HepG2 (cell line): ENCODE measurements around the gene ADGRV1. TPM values are rescaled to one million over a fixed set of nuclear protein-coding genes. Genes with fewer than 3 reads are reported as not detected.

Source experiments
- E2F5 ChIP-seq: sonication (generic); formaldehyde crosslinking; conservative IDR thresholded peaks from 2 replicates; pipeline ENCODE4 v1.4.0; 2020; ENCODE audit warnings: missing genetic modification reagents
- ERF ChIP-seq: IDR thresholded peaks from 2 replicates; pipeline ENCODE4 v1.6.1; 2018; ENCODE audit warnings: missing biosample characterization, missing genetic modification reagents
- KMT2A ChIP-seq: sonication (generic); formaldehyde crosslinking; IDR thresholded peaks from 2 replicates; pipeline ENCODE4 v1.4.0; 2020; ENCODE audit warnings: missing genetic modification reagents
- MED8 ChIP-seq: sonication (generic); formaldehyde crosslinking; IDR thresholded peaks from 2 replicates; pipeline ENCODE4 v1.8.1; 2023; ENCODE audit warnings: mild to moderate bottlenecking, missing genetic modification reagents; ENCODE audit not compliant: insufficient replicate concordance
- NFYC ChIP-seq: IDR thresholded peaks from 2 replicates; pipeline ENCODE4 v1.6.1; 2016; ENCODE audit warnings: missing genetic modification reagents, missing compliant biosample characterization
- RAD21 ChIP-seq: fragments of 450-650 bp; formaldehyde crosslinking; IDR thresholded peaks from 2 replicates; pipeline ENCODE4 v1.5.0; 2020; ENCODE audit warnings: mild to moderate bottlenecking
- RARG ChIP-seq: sonication (generic); formaldehyde crosslinking; IDR thresholded peaks from 2 replicates; pipeline ENCODE4 v1.4.0; 2020; ENCODE audit warnings: low read depth, mild to moderate bottlenecking, missing genetic modification reagents
- THAP9 ChIP-seq: sonication (generic); formaldehyde crosslinking; IDR thresholded peaks from 2 replicates; pipeline ENCODE4; 2020; ENCODE audit warnings: missing genetic modification reagents, mild to moderate bottlenecking, borderline replicate concordance
- ZBTB46 ChIP-seq: sonication (generic); formaldehyde crosslinking; IDR thresholded peaks from 2 replicates; pipeline ENCODE4 v1.4.0; 2020; ENCODE audit warnings: mild to moderate bottlenecking, missing genetic modification reagents, borderline replicate concordance
- ZBTB7A ChIP-seq: sonication (generic); formaldehyde crosslinking; IDR thresholded peaks from 2 replicates; pipeline ENCODE4 v1.8.0; 2022; ENCODE audit warnings: mild to moderate bottlenecking, missing genetic modification reagents
- ZNF510 ChIP-seq: sonication (generic); formaldehyde crosslinking; IDR thresholded peaks from 2 replicates; pipeline ENCODE4 v1.4.0; 2020; ENCODE audit warnings: low read depth, mild to moderate bottlenecking, missing genetic modification reagents
- ZNF614 ChIP-seq: IDR thresholded peaks from 2 replicates; pipeline ENCODE4 v1.6.1; 2018; ENCODE audit warnings: missing biosample characterization, missing genetic modification reagents, inconsistent platforms, borderline replicate concordance
- ZNF781 ChIP-seq: sonication (generic); formaldehyde crosslinking; IDR thresholded peaks from 2 replicates; pipeline ENCODE4 v1.5.1; 2020; ENCODE audit warnings: borderline replicate concordance, mild to moderate bottlenecking, missing genetic modification reagents; ENCODE audit errors: not compliant biosample characterization
- ZSCAN30 ChIP-seq: sonication (generic); formaldehyde crosslinking; IDR thresholded peaks from 2 replicates; pipeline ENCODE4 v1.5.0; 2020; ENCODE audit warnings: mild to moderate bottlenecking, missing genetic modification reagents
- polyA plus RNA-seq, 8 experiments: library from polyadenylated mRNA; depleted of rRNA in 3 of 8; stranded (reverse) in 7 of 8; unstranded in 1 of 8; fragments of >200 nt; fragmentation: Illumina TruSeq in 4 of 8; extraction: Trizol in 4 of 8; gene quantifications; 2 replicates each; pipeline versions ENCODE4 v1.2.1 to v1.2.3, GENCODE V29; 2011 to 2016; ENCODE audit warnings: low read depth in 4 of 8, missing spikeins in 1 of 8, mixed read lengths in 1 of 8; ENCODE audit not compliant: insufficient read depth in 1 of 8
- total RNA-seq, 5 experiments: library from RNA; depleted of rRNA; stranded (reverse); fragments of >200 nt; fragmentation: Illumina TruSeq; extraction: Trizol; gene quantifications; 2 replicates each; pipeline ENCODE4 v1.2.3, GENCODE V29; 2016; ENCODE audit warnings: low read depth in 1 of 5
- TF ChIP-seq, protein P1 (sequence below): sonication (generic); formaldehyde crosslinking; IDR thresholded peaks from 2 replicates; pipeline ENCODE4 v1.8.1; 2023; ENCODE audit warnings: mild to moderate bottlenecking, missing genetic modification reagents
- TF ChIP-seq, protein P2 (sequence below): sonication (generic); formaldehyde crosslinking; IDR thresholded peaks from 2 replicates; pipeline ENCODE4 v1.8.1; 2022; ENCODE audit warnings: low read depth, mild to moderate bottlenecking, missing genetic modification reagents
- TF ChIP-seq, protein P3 (sequence below): sonication (generic); formaldehyde crosslinking; IDR thresholded peaks from 2 replicates; pipeline ENCODE4 v1.8.0; 2022; ENCODE audit warnings: missing genetic modification reagents, low read depth, mild to moderate bottlenecking, borderline replicate concordance

The ADGRV1 gene
- total and polyA plus RNA-seq, 2 of the 13 experiments (the other 11 are each of a cell fraction or from before 2014, with no cell fraction given) = 1.7 to 3.9 TPM

DNA sequence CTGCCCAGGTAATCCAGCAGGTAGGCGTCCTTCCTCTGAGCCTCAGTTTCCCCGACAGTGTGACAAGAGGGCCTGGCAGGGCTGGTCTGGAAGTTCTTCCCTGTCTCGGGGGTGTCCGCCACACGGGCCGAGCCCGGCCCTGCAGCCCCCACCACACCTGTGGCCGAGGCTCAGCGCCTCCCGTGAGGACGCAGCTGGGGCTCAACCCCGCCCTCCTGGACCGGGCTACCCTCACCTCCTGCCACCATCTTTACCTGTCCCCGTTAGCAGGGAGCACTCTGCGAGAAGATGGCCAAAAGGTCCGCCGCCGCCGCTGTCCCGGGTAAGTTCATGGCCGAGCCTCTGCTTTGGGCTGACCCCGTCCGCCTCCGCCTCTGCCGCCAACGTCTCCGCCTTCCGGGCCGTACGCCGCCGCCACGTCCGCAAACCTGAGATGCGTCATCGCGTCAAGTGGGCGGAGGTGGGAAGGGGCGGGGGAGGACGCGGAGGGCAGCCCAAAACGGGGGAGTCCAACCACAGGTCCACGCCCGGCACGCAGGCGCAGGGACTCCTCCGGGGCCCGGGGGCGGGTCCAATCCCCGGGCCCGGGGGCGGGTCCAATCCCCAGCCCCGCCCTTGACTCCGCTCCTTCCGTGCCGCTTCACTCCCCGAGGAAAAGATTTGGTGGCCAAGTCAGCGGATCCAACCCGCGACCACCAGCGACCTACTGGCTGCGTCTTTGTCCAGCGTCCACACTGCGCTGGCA is 29.2 kb upstream of the ADGRV1 start, which contains the start of gene LYSMD3 (continued):
- TF ChIP-seq RAD21 (CRISPR knock-in tag) (peak; percentile 40; the same call in 1 of the 2 replicates), MED8 (peak; percentile 37), ZNF781 (peak; percentile 53), ZBTB46 (CRISPR knock-in tag) (0 out of 2 replicates have a peak, but pooled peaks have one; percentile 32), E2F5 (CRISPR knock-in tag) (no peak), RARG (CRISPR knock-in tag) (peak; percentile 85; the same call in 1 of the 2 replicates), ZSCAN30 (CRISPR knock-in tag) (no peak; the same call in 1 of the 2 replicates), ZBTB7A (0 out of 2 replicates have a peak, but pooled peaks have one; percentile 39), KMT2A (CRISPR knock-in tag) (peak; percentile 86; the same call in 1 of the 2 replicates), ZNF510 (CRISPR knock-in tag) (peak; percentile 93), ERF (CRISPR knock-in tag) (0 out of 2 replicates have a peak, but pooled peaks have one; percentile 15), ZNF614 (CRISPR knock-in tag) (no peak), THAP9 (CRISPR knock-in tag) (peak; percentile 74; the same call in 1 of the 2 replicates), NFYC (CRISPR knock-in tag) (peak; percentile 65)
- TF ChIP-seq, protein P1, sequence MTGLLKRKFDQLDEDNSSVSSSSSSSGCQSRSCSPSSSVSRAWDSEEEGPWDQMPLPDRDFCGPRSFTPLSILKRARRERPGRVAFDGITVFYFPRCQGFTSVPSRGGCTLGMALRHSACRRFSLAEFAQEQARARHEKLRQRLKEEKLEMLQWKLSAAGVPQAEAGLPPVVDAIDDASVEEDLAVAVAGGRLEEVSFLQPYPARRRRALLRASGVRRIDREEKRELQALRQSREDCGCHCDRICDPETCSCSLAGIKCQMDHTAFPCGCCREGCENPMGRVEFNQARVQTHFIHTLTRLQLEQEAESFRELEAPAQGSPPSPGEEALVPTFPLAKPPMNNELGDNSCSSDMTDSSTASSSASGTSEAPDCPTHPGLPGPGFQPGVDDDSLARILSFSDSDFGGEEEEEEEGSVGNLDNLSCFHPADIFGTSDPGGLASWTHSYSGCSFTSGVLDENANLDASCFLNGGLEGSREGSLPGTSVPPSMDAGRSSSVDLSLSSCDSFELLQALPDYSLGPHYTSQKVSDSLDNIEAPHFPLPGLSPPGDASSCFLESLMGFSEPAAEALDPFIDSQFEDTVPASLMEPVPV (CRISPR knock-in tag) = peak; percentile 49; the same call in 1 of the 2 replicates
- TF ChIP-seq, protein P2, sequence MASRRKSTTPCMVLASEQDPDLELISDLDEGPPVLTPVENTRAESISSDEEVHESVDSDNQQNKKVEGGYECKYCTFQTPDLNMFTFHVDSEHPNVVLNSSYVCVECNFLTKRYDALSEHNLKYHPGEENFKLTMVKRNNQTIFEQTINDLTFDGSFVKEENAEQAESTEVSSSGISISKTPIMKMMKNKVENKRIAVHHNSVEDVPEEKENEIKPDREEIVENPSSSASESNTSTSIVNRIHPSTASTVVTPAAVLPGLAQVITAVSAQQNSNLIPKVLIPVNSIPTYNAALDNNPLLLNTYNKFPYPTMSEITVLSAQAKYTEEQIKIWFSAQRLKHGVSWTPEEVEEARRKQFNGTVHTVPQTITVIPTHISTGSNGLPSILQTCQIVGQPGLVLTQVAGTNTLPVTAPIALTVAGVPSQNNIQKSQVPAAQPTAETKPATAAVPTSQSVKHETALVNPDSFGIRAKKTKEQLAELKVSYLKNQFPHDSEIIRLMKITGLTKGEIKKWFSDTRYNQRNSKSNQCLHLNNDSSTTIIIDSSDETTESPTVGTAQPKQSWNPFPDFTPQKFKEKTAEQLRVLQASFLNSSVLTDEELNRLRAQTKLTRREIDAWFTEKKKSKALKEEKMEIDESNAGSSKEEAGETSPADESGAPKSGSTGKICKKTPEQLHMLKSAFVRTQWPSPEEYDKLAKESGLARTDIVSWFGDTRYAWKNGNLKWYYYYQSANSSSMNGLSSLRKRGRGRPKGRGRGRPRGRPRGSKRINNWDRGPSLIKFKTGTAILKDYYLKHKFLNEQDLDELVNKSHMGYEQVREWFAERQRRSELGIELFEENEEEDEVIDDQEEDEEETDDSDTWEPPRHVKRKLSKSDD = peak; percentile 71; the same call in 1 of the 2 replicates
- TF ChIP-seq, protein P3, sequence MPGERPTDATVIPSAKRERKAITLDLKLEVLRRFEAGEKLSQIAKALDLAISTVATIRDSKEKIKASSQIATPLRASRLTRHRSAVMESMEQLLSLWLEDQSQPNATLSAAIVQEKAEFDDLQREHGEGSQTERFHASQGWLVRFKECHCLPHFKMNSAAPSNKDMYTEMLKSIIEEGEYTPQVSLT (CRISPR knock-in tag) = peak; percentile 23; the same call in 1 of the 2 replicates
